Panc1 (cell line): ENCODE measurements around the gene CEP104.

Source experiments
- POLR2AphosphoS5 ChIP-seq: IDR thresholded peaks from 2 replicates; pipeline ENCODE4 v1.6.1; 2012; ENCODE audit warnings: mild to moderate bottlenecking, low read depth, low read length, moderate library complexity
- SIN3A ChIP-seq: IDR thresholded peaks from 2 replicates; pipeline ENCODE4 v1.6.1; 2012; ENCODE audit warnings: low read depth, mild to moderate bottlenecking, low read length, moderate library complexity, borderline replicate concordance; ENCODE audit not compliant: insufficient read depth
- TCF7L2 ChIP-seq: IDR thresholded peaks from 2 replicates; pipeline ENCODE4 v1.6.1; 2011; ENCODE audit warnings: mild to moderate bottlenecking, low read depth, low read length, inconsistent platforms
- TF ChIP-seq, protein P1 (sequence below): fragments of 450-650 bp; IDR thresholded peaks from 2 replicates; pipeline ENCODE4 v1.5.1; 2017; ENCODE audit warnings: mild to moderate bottlenecking
- TF ChIP-seq, protein P2 (sequence below), 2 experiments: IDR thresholded peaks; 2 replicates each; pipeline ENCODE4 v1.6.1; 2011 to 2012; ENCODE audit warnings: low read depth in 2 of 2, control low read depth in 1 of 2, low read length in 1 of 2, mild to moderate bottlenecking in 1 of 2, moderate library complexity in 1 of 2; ENCODE audit not compliant: insufficient read depth in 1 of 2

DNA sequence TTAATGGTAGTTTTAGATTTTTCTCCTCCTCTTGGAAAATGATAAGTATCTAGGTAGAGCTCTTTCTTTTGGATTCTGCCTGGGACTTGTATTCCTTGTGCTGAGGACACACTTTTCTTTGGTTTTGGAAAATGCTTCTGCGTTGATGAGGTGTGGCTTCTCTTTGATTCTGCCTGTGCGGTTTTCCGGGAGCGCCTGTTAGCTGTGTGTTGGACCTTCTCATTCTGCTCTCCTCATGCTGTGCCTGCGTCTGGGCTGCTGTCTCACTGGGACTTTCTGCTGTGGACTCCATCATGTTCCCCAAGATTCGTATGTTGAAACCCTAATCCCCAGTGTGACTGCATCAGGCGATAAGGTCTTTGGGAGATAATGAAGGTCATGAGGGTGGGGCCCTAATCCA is 22.1 kb upstream of the CEP104 start:
- TF ChIP-seq TCF7L2: no peak
- TF ChIP-seq, protein P1, sequence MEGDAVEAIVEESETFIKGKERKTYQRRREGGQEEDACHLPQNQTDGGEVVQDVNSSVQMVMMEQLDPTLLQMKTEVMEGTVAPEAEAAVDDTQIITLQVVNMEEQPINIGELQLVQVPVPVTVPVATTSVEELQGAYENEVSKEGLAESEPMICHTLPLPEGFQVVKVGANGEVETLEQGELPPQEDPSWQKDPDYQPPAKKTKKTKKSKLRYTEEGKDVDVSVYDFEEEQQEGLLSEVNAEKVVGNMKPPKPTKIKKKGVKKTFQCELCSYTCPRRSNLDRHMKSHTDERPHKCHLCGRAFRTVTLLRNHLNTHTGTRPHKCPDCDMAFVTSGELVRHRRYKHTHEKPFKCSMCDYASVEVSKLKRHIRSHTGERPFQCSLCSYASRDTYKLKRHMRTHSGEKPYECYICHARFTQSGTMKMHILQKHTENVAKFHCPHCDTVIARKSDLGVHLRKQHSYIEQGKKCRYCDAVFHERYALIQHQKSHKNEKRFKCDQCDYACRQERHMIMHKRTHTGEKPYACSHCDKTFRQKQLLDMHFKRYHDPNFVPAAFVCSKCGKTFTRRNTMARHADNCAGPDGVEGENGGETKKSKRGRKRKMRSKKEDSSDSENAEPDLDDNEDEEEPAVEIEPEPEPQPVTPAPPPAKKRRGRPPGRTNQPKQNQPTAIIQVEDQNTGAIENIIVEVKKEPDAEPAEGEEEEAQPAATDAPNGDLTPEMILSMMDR: no peak
- TF ChIP-seq POLR2AphosphoS5: no peak
- TF ChIP-seq, protein P2, sequence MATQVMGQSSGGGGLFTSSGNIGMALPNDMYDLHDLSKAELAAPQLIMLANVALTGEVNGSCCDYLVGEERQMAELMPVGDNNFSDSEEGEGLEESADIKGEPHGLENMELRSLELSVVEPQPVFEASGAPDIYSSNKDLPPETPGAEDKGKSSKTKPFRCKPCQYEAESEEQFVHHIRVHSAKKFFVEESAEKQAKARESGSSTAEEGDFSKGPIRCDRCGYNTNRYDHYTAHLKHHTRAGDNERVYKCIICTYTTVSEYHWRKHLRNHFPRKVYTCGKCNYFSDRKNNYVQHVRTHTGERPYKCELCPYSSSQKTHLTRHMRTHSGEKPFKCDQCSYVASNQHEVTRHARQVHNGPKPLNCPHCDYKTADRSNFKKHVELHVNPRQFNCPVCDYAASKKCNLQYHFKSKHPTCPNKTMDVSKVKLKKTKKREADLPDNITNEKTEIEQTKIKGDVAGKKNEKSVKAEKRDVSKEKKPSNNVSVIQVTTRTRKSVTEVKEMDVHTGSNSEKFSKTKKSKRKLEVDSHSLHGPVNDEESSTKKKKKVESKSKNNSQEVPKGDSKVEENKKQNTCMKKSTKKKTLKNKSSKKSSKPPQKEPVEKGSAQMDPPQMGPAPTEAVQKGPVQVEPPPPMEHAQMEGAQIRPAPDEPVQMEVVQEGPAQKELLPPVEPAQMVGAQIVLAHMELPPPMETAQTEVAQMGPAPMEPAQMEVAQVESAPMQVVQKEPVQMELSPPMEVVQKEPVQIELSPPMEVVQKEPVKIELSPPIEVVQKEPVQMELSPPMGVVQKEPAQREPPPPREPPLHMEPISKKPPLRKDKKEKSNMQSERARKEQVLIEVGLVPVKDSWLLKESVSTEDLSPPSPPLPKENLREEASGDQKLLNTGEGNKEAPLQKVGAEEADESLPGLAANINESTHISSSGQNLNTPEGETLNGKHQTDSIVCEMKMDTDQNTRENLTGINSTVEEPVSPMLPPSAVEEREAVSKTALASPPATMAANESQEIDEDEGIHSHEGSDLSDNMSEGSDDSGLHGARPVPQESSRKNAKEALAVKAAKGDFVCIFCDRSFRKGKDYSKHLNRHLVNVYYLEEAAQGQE (IDR thresholded peaks at IDR 0.05; ENCODE audit: insufficient read depth in 1 of 2, low read depth in 2 of 2, low read length in 1 of 2): no peak
- TF ChIP-seq SIN3A: no peak
